Measurements from ENCODE around the gene TNFRSF19. TPM values are rescaled to one million over a fixed set of nuclear protein-coding genes. Genes with fewer than 3 reads are reported as not detected.
A peak's percentile ranks its signal among the peaks of the same experiment; 100 is the strongest.

The TNFRSF19 gene
- polyA plus RNA-seq, 1 donor from 2014 or later, result 0.29 TPM

- Mint-ChIP-seq H3K9me3 (peaks cover 3 to 9% (median 6%) of the 10 kb centered on the region in 3 donors), H3K36me3 (peaks cover 3% of the 10 kb centered on the region), H3K27me3 (peaks cover 6% of the 10 kb centered on the region), H3K4me1 (no peaks in the 10 kb centered on the region), H3K27ac (peak overlapping the region in 1 of 3 donors; percentile 59), H3K4me3 (no peak overlapping the region)
These were observed 110.8 kb downstream of the TNFRSF19 start for GRCh38 chr13:23680845-23681669.

DNA sequence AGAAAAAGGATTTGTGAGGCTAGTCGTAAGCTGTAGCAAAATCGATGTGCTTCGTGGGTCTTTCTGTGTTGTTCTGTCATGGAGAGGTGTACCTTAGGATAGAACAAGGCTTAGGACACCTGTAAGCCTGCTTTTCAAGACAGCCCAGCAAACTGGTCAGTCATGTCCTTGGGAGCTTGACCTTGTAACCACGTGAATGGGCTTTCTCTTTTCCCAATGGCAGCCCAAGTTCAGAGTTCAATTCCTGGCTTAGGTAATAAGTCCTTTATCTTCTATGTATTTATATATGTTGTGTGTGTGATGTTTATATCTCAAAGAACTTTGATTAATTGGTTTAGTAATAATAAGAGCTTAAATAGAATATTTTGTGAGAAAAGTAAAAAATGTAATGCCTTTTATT, 112.9 kb downstream of the TNFRSF19 start:
- Mint-ChIP-seq H3K9me3 (peaks cover 3 to 9% (median 6%) of the 10 kb centered on the region in 3 donors), H3K4me1 (no peaks in the 10 kb centered on the region), H3K36me3 (peaks cover 3% of the 10 kb centered on the region), H3K4me3 (no peak overlapping the region), H3K27ac (no peak overlapping the region), H3K27me3 (peaks cover 4% of the 10 kb centered on the region)

- H3K36me3 Mint-ChIP-seq, result peaks cover 3% of the 10 kb centered on the region
- peaks cover 0 to 5% (median 0%) of the 10 kb centered on the region in 3 donors for H3K4me1 Mint-ChIP-seq
- H3K4me3 Mint-ChIP-seq, result no peak overlapping the region
These were observed 114.4 kb downstream of the TNFRSF19 start for GRCh38 chr13:23684647-23685046.

DNA sequence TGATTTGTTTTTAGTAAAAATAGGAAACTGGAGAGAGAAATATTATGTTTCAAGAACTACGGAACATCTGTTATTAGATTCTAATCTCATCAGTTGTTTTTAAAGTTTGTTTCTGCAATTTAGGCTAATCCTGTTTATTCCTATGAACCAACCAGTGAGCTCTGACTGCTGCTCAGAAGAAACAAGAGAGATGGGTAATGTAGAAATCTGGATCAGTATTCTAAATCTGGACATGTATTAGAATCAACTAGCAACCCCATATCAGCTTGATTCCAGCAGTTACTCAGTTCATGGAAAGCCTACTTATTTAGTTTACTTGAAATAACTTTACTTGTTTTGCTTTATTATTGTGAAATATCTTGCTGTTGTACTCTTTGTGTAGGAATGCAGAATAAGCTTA, 115.2 kb downstream of the TNFRSF19 start:
- no peak overlapping the region for H3K4me3 Mint-ChIP-seq
- H3K27me3 Mint-ChIP-seq, result peaks cover 4% of the 10 kb centered on the region
- peaks cover 3 to 9% (median 6%) of the 10 kb centered on the region in 3 donors for H3K9me3 Mint-ChIP-seq
- H3K4me1 Mint-ChIP-seq, result peaks cover 0 to 5% (median 0%) of the 10 kb centered on the region in 3 donors
- H3K36me3 Mint-ChIP-seq, result peaks cover 3% of the 10 kb centered on the region
- H3K27ac Mint-ChIP-seq, result no peak overlapping the region

More at GRCh38 chr13:23684647-23685046, 114.4 kb downstream of the TNFRSF19 start:
- peaks cover 3 to 9% (median 6%) of the 10 kb centered on the region in 3 donors for H3K9me3 Mint-ChIP-seq
- H3K27me3 Mint-ChIP-seq, result peaks cover 4% of the 10 kb centered on the region
- H3K27ac Mint-ChIP-seq, result no peak overlapping the region

DNA sequence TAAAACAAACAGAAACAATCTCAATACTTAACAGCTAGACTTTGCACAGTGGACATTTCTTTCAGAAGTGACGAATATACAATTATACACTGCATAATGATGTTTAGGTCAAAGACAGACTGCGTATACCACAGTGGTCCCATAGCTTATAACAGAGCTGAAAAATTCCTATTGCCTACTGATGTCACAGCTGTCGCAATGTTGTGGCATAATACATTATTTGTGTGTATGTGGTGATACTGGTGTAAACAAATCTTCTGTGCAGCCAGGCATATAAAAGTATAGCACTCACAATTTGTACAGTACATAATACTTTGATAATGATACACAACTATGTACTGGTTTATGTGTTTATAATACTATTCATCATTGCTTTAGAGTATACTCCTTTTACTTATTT, 116.7 kb downstream of the TNFRSF19 start:
- H3K9me3 Mint-ChIP-seq, result peaks cover 3 to 9% (median 6%) of the 10 kb centered on the region in 3 donors
- peaks cover 0 to 5% (median 0%) of the 10 kb centered on the region in 3 donors for H3K4me1 Mint-ChIP-seq
- H3K27me3 Mint-ChIP-seq, result peaks cover 2% of the 10 kb centered on the region
- peaks cover 3% of the 10 kb centered on the region for H3K36me3 Mint-ChIP-seq
- no peak overlapping the region for H3K4me3 Mint-ChIP-seq
- H3K27ac Mint-ChIP-seq, result no peak overlapping the region

DNA sequence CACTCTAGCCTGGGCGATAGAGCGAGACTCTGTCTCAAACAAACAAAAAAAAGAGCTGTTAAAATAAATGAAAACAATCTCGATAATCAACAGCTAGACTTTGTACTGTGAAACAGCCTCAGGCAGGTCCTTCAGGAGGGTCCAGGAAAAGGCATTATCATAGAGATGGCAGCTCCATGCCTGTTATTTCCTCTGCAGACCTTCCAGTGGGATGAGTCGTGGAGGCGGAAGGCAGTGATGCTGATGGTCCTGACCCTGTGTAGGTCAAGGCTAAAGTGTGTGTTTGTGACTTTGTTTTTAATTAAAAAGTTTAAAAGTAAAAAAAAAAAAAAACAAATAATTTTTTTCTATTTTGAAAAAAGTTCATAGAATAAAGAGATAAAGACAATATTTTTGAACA, 117.4 kb downstream of the TNFRSF19 start:
- Mint-ChIP-seq H3K4me1 (peaks cover 0 to 5% (median 0%) of the 10 kb centered on the region in 3 donors), H3K27me3 (peaks cover 2% of the 10 kb centered on the region), H3K36me3 (peaks cover 3% of the 10 kb centered on the region), H3K4me3 (no peak overlapping the region), H3K9me3 (peaks cover 3 to 9% (median 6%) of the 10 kb centered on the region in 3 donors), H3K27ac (no peak overlapping the region)

DNA sequence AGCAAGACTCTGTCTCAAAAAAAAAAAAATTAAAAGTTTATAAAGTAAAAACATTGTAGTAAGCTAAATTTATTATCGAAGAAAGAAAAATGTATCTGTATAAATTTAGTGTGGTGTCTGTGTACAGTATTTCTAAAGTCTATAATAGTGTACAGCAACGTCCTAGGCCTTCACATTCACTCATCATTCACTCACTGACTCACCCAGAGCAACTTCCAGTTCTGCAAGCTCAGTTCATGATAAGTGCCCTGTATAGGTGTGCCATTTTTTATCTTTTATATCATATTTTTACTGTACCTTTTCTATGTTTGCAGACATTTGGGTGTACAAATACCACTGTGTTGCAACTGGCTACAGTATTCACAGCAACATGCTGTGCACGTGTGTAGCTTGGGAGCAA, 118.1 kb downstream of the TNFRSF19 start:
- peaks cover 0 to 5% (median 0%) of the 10 kb centered on the region in 3 donors for H3K4me1 Mint-ChIP-seq
- peaks cover 2% of the 10 kb centered on the region for H3K27me3 Mint-ChIP-seq
- H3K9me3 Mint-ChIP-seq, result peaks cover 3 to 9% (median 6%) of the 10 kb centered on the region in 3 donors

DNA sequence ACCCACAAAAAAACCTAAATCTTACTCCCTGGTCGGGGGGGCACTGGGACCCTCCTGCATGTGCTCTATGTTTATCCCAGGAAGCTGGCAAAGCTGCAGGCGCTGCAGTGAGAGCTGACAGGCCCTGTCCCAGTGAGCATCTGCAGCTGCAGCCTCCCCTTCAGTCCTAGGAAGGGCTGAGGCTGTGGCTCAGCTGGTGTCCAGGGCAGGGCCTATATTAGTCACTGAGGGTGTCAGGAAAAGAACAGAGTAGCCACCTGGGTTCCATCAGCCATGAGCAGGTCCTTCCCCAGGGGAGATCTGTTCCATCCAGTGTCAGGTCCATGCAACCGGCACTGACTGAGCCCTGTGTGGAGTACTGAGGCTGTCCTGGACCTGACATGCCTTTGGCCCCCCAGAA, 120.5 kb downstream of the TNFRSF19 start:
- H3K27ac Mint-ChIP-seq, result no peak overlapping the region
- H3K4me3 Mint-ChIP-seq, result no peak overlapping the region
- H3K36me3 Mint-ChIP-seq, result no peaks in the 10 kb centered on the region
- H3K4me1 Mint-ChIP-seq, result peaks cover 0 to 9% (median 4%) of the 10 kb centered on the region in 3 donors
- peaks cover 2% of the 10 kb centered on the region for H3K27me3 Mint-ChIP-seq
- no peaks in the 10 kb centered on the region for H3K9me3 Mint-ChIP-seq

More for the DNA sequence above, 118.1 kb downstream of the TNFRSF19 start:
- H3K36me3 Mint-ChIP-seq, result peaks cover 3% of the 10 kb centered on the region
- no peak overlapping the region for H3K4me3 Mint-ChIP-seq
- H3K27ac Mint-ChIP-seq, result no peak overlapping the region

- Mint-ChIP-seq H3K36me3 (peaks cover 2% of the 10 kb centered on the region), H3K27me3 (no peaks in the 10 kb centered on the region), H3K9me3 (no peaks in the 10 kb centered on the region), H3K4me1 (peaks cover 11 to 17% (median 11%) of the 10 kb centered on the region in 3 donors), H3K27ac (no peak overlapping the region), H3K4me3 (no peak overlapping the region)
These were observed 122.6 kb downstream of the TNFRSF19 start for GRCh38 chr13:23692816-23693215.

- Mint-ChIP-seq H3K4me3 (no peak overlapping the region), H3K4me1 (peaks cover 11 to 13% (median 13%) of the 10 kb centered on the region in 3 donors), H3K36me3 (peaks cover 2% of the 10 kb centered on the region), H3K27ac (no peak overlapping the region), H3K27me3 (no peaks in the 10 kb centered on the region), H3K9me3 (no peaks in the 10 kb centered on the region)
These were observed 125.0 kb downstream of the TNFRSF19 start for GRCh38 chr13:23695196-23695595.

DNA sequence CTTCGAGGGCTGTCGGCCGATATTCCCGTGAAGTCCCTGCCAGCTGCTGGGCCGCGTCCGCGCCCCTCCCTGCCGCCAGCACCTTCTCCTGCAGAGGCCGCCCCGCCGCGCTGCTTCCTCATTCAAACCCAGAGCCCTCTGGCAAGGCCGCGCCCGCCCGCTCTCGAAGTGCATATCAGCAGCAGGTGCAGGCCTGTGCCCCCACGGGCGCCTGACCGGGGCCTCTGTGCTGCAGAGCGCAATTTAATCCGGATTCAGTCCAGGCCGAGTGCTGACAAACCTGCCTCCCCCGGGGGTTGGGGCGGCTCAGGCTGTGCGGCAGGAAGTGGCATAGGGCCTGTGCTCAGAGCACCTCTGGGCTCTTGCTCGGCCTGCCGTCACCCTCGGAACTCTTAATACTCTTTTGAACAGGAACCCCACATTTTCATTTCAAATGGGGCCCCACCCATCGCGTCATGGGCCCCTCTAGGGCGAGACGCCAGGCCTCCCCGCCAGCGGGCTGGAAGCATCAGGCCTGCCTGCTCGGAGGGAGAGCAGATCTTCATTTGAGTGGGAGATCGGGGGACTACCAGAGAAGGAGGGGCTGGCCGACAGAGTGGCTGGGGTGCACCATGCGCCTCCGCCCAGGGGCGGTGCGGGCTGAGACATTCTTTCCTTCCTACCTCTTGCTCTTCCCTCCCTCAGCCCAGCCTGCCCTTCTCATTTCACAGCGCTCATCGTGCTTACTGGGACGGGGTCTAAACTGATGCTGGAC, 125.7 kb downstream of the TNFRSF19 start:
- peaks cover 11 to 13% (median 13%) of the 10 kb centered on the region in 3 donors for H3K4me1 Mint-ChIP-seq

DNA sequence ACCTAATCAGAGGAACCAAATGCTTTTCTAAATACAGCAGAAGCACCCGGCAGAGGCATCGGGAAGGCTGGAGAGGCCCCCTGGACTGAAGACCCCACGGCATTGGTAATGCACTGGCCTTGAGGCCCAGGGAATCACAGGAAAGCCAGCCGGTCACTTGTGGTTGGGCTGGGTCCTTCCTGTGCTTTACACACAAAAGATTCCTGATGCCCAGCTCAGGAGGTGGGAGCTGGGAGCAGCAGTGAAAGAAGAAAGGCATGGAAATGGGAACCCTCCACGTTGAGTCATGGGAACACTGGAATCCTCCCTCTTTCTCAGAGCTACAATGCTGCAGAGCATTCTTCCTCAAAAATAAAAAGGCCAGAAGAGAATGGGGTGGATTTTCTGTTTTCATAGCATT, 126.4 kb downstream of the TNFRSF19 start:
- peak overlapping the region; percentile 91 to 98 (median 97) for H3K27ac Mint-ChIP-seq
- peaks cover 2% of the 10 kb centered on the region for H3K36me3 Mint-ChIP-seq
- H3K4me1 Mint-ChIP-seq, result peaks cover 11 to 13% (median 13%) of the 10 kb centered on the region in 3 donors
- H3K4me3 Mint-ChIP-seq, result peak overlapping the region; percentile 12 to 93 (median 78)
- H3K9me3 Mint-ChIP-seq, result no peaks in the 10 kb centered on the region
- H3K27me3 Mint-ChIP-seq, result no peaks in the 10 kb centered on the region

More for the DNA sequence above, 125.7 kb downstream of the TNFRSF19 start:
- Mint-ChIP-seq H3K27me3 (no peaks in the 10 kb centered on the region), H3K9me3 (no peaks in the 10 kb centered on the region), H3K36me3 (peaks cover 2% of the 10 kb centered on the region), H3K4me3 (peak overlapping the region; percentile 75 to 93 (median 87)), H3K27ac (peak overlapping the region; percentile 91 to 98 (median 97))

GRCh38 chr13:23697772-23698313, 127.6 kb downstream of the TNFRSF19 start:
- Mint-ChIP-seq H3K4me3 (no peak overlapping the region), H3K36me3 (peaks cover 2% of the 10 kb centered on the region), H3K27ac (no peak overlapping the region), H3K4me1 (peaks cover 11 to 13% (median 13%) of the 10 kb centered on the region in 3 donors), H3K9me3 (no peaks in the 10 kb centered on the region), H3K27me3 (no peaks in the 10 kb centered on the region)

GRCh38 chr13:23699271-23699670, 129.1 kb downstream of the TNFRSF19 start:
- H3K4me3 Mint-ChIP-seq, result no peak overlapping the region
- no peaks in the 10 kb centered on the region for H3K27me3 Mint-ChIP-seq
- H3K4me1 Mint-ChIP-seq, result peaks cover 9 to 13% (median 13%) of the 10 kb centered on the region in 3 donors
- H3K27ac Mint-ChIP-seq, result no peak overlapping the region
- H3K36me3 Mint-ChIP-seq, result peaks cover 2% of the 10 kb centered on the region
- no peaks in the 10 kb centered on the region for H3K9me3 Mint-ChIP-seq

DNA sequence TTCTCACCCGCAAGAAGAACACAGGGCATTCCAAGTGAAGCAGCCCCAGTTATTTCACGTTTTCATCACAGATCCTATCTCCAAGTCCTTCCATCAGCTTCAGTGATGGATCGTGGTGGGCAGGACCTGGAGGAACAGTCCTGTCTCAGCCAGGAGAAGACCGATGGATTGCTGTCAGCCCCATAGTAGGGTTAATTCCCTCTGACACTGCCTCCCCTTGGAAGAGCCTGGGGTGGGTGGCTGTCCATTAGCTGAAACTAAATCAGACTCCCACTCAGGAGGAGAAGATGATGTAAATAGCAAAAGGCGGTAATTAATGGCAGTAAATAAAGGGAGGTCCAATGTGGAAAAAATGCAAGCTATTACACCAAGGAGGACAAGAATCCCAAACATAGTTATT, 131.0 kb downstream of the TNFRSF19 start:
- H3K36me3 Mint-ChIP-seq, result peaks cover 2% of the 10 kb centered on the region
- H3K9me3 Mint-ChIP-seq, result no peaks in the 10 kb centered on the region
- H3K27me3 Mint-ChIP-seq, result peaks cover 2% of the 10 kb centered on the region
- no peak overlapping the region for H3K27ac Mint-ChIP-seq
- H3K4me1 Mint-ChIP-seq, result peaks cover 2 to 9% (median 3%) of the 10 kb centered on the region in 3 donors
- no peak overlapping the region for H3K4me3 Mint-ChIP-seq
